Aorta (tissue), 5 donors: Measurements from ENCODE around the gene PLAU. TPM values are rescaled to one million over a fixed set of nuclear protein-coding genes. Genes with fewer than 3 reads are reported as not detected.
"Not testable (repeated sequence)": the region's sequence is repeated elsewhere in the genome, so short reads cannot be mapped to it uniquely, and the experiment has no call there.

Experiments used
- ATAC-seq: fragments of 200-7000 bp; cut with Tn5 transposase; one replicate; pipeline ENCODE4 v1.9.1; 2022; ENCODE audit warnings: moderate library complexity; ENCODE audit not compliant: low FRiP score
- DNase-seq, 2 donors: peaks; one replicate each; pipeline ENCODE4 v3.0.0-alpha.2; 2020
- H3K27ac ChIP-seq, 2 donors: one replicate each; pipeline ENCODE4 v1.5.1; 2013; ENCODE audit warnings: low read length in 2 of 2, mild to moderate bottlenecking in 2 of 2, moderate library complexity in 2 of 2, control low read depth in 1 of 2, inconsistent platforms in 1 of 2, low read depth in 1 of 2
- H3K27me3 ChIP-seq, 2 donors: one replicate each; pipeline ENCODE4 v1.6.1; 2013; ENCODE audit warnings: control low read depth in 1 of 2, low read length in 1 of 2, mild to moderate bottlenecking in 1 of 2, moderate library complexity in 1 of 2; ENCODE audit not compliant: insufficient read depth in 2 of 2, control insufficient read depth in 1 of 2
- H3K36me3 ChIP-seq, 2 donors: one replicate each; pipeline ENCODE4 v1.6.1; 2013; ENCODE audit warnings: control low read depth in 1 of 2, low read length in 1 of 2, mild to moderate bottlenecking in 1 of 2; ENCODE audit not compliant: insufficient read depth in 2 of 2, control insufficient read depth in 1 of 2
- H3K4me1 ChIP-seq, 2 donors: one replicate each; pipeline ENCODE4 v1.6.1; 2013; ENCODE audit warnings: low read length in 2 of 2, control low read depth in 1 of 2, mild to moderate bottlenecking in 1 of 2, moderate library complexity in 1 of 2; ENCODE audit not compliant: insufficient read depth in 2 of 2, control insufficient read depth in 1 of 2
- H3K4me3 ChIP-seq, 2 donors: one replicate each; pipeline ENCODE4 v1.5.1; 2013; ENCODE audit warnings: low read length in 2 of 2, control low read depth in 1 of 2, mild to moderate bottlenecking in 1 of 2
- H3K9me3 ChIP-seq: one replicate; pipeline ENCODE4 v1.6.1; 2013; ENCODE audit warnings: mild to moderate bottlenecking, low read length; ENCODE audit not compliant: control insufficient read depth
- WGBS, 2 donors: extraction: QIAGEN DNeasy Blood & Tissue Kit; methylation state at CpG; one replicate each; pipeline ENCODE4 v1.1.7; 2013; 5-methylcytosine and 5-hydroxymethylcytosine counted together
- intact Hi-C, 2 donors: fragments of 100-400 bp; cut with DNase I; formaldehyde crosslinking; loops; one replicate each; pipeline versions ENCODE4 v1.14.2 to v1.15.0; 2022
- polyA plus RNA-seq, 2 donors: library from polyadenylated mRNA; stranded (reverse); fragments of 200-250 nt; gene quantifications; one replicate each; pipeline ENCODE4 v1.2.3, GENCODE V29; 2013
- total RNA-seq, 2 donors: library from RNA; stranded (reverse); fragmentation: NEBNext Ultra II Directional; extraction: Animal tissue kit (Norgen Biotek cat#: 25700); gene quantifications; one replicate each; pipeline ENCODE4 v1.2.1, GENCODE V29; 2021
- donor health status: healthy with polysubstance abuse.
- donor health status: Bipolar disorder and iron deficiency.
- donor health status: DM: no; HTN: no; CAD: no.
- donor health status: DM: no; HTN: no; CAD: no.
- donor health status: DM: yes; HTN: yes; CAD: no.

PLAU gene
- total and polyA plus RNA-seq, 4 donors, result 9.6 to 35.4 (median 23.6) TPM

GRCh38 chr10:73919481-73919880 is 8.5 kb downstream of the PLAU start:
- H3K27ac ChIP-seq, DNase-seq, intact Hi-C loops, H3K27me3 ChIP-seq, H3K9me3 ChIP-seq, H3K4me1 ChIP-seq, H3K4me3 ChIP-seq, H3K36me3 ChIP-seq, ATAC-seq: not testable (repeated sequence)
- 84 to 86% methylated on average over 8 of the region's 8 CpGs for WGBS, 2 donors

GRCh38 chr10:73920089-73920488 is 9.2 kb downstream of the PLAU start:
- intact Hi-C loops, result no loop called here
- H3K27me3 ChIP-seq, result no peaks in the 10 kb centered on the region
- WGBS, 2 donors, result 27% methylated on average over 4 of the region's 4 CpGs
- no peaks in the 10 kb centered on the region for H3K9me3 ChIP-seq
- H3K36me3 ChIP-seq, result peaks cover 0 to 5% of the 10 kb centered on the region in 2 donors
- ATAC-seq, result peak; percentile 78
- peak overlapping the region in 1 of 2 donors; percentile 14 for H3K27ac ChIP-seq
- no peaks in the 10 kb centered on the region for H3K4me1 ChIP-seq
- peak in 1 of 2 donors; percentile 64 for DNase-seq
- H3K4me3 ChIP-seq, result no peak overlapping the region

GRCh38 chr10:73922007-73922863 is 11.3 kb downstream of the PLAU start:
- 91 to 93% methylated on average over 6 of the region's 6 CpGs for WGBS, 2 donors
- intact Hi-C loops, result no loop called here
- ATAC-seq (no peak), DNase-seq (no peak)
- Histone ChIP-seq H3K36me3 (no peaks in the 10 kb centered on the region), H3K4me1 (no peaks in the 10 kb centered on the region), H3K27ac (no peak overlapping the region), H3K27me3 (no peaks in the 10 kb centered on the region), H3K9me3 (no peaks in the 10 kb centered on the region), H3K4me3 (no peak overlapping the region)

- H3K9me3 ChIP-seq, result no peaks in the 10 kb centered on the region
- no peak overlapping the region for H3K27ac ChIP-seq
- WGBS, 2 donors, result 97 to 98% methylated on average over 2 of the region's 2 CpGs
These were observed 11.9 kb downstream of the PLAU start for GRCh38 chr10:73922864-73923133.

GRCh38 chr10:73923935-73924598 is 13.1 kb downstream of the PLAU start:
- no peak for DNase-seq
- no peaks in the 10 kb centered on the region for H3K4me1 ChIP-seq
- H3K36me3 ChIP-seq, result no peaks in the 10 kb centered on the region
- H3K9me3 ChIP-seq, result no peaks in the 10 kb centered on the region
- no peaks in the 10 kb centered on the region for H3K27me3 ChIP-seq
- no peak overlapping the region for H3K27ac ChIP-seq
- 40 to 54% methylated on average over 4 of the region's 4 CpGs for WGBS, 2 donors
- intact Hi-C loops, result no loop called here
- no peak for ATAC-seq
- no peak overlapping the region for H3K4me3 ChIP-seq

More at GRCh38 chr10:73922864-73923133, 11.9 kb downstream of the PLAU start:
- Histone ChIP-seq H3K4me1 (no peaks in the 10 kb centered on the region), H3K27me3 (no peaks in the 10 kb centered on the region), H3K36me3 (no peaks in the 10 kb centered on the region), H3K4me3 (no peak overlapping the region)
- intact Hi-C loops, result no loop called here
- ATAC-seq (no peak), DNase-seq (no peak)

GRCh38 chr10:73924935-73925334 is 14.0 kb downstream of the PLAU start:
- 92 to 93% methylated on average over 1 of the region's 1 CpG for WGBS, 2 donors
- ATAC-seq (no peak), DNase-seq (no peak)
- Histone ChIP-seq H3K4me3 (no peak overlapping the region), H3K4me1 (no peaks in the 10 kb centered on the region), H3K27ac (no peak overlapping the region), H3K36me3 (no peaks in the 10 kb centered on the region), H3K9me3 (no peaks in the 10 kb centered on the region), H3K27me3 (no peaks in the 10 kb centered on the region)
- intact Hi-C loops, result no loop called here

GRCh38 chr10:73925539-73925938 is 14.6 kb downstream of the PLAU start:
- ATAC-seq (no peak), DNase-seq (no peak)
- H3K9me3 ChIP-seq, result no peaks in the 10 kb centered on the region
- H3K4me3 ChIP-seq, result no peak overlapping the region
- no peak overlapping the region for H3K27ac ChIP-seq
- H3K4me1 ChIP-seq, result no peaks in the 10 kb centered on the region
- H3K27me3 ChIP-seq, result no peaks in the 10 kb centered on the region
- 85 to 90% methylated on average over 4 of the region's 4 CpGs for WGBS, 2 donors
- intact Hi-C loops, result no loop called here
- no peaks in the 10 kb centered on the region for H3K36me3 ChIP-seq

GRCh38 chr10:73926152-73926764 is 15.3 kb downstream of the PLAU start:
- no peaks in the 10 kb centered on the region for H3K9me3 ChIP-seq
- H3K27ac ChIP-seq, result no peak overlapping the region
- DNase-seq (peak in 1 of 2 donors; percentile 62), ATAC-seq (no peak)
- H3K4me1 ChIP-seq, result no peaks in the 10 kb centered on the region
- intact Hi-C loops, result no loop called here
- WGBS, 2 donors, result 88 to 92% methylated on average over 5 of the region's 5 CpGs
- H3K27me3 ChIP-seq, result no peaks in the 10 kb centered on the region
- H3K4me3 ChIP-seq, result no peak overlapping the region
- H3K36me3 ChIP-seq, result no peaks in the 10 kb centered on the region
